DMS53 (cell line): ENCODE results near the gene MIPEP.
"Not testable (repeated sequence)": the region's sequence is repeated elsewhere in the genome, so short reads cannot be mapped to it uniquely, and the experiment has no call there.

Source experiments
- DNase-seq: peaks from one replicate; lab custom pipeline; 2025; lab: John Stamatoyannopoulos, UW

The MIPEP gene

GRCh38 chr13:23889615-23890607, 711 bp upstream of the MIPEP start:
- peak; percentile 60 for DNase-seq

GRCh38 chr13:23884361-23884760, 4.8 kb downstream of the MIPEP start:
- not testable (repeated sequence) for DNase-seq

GRCh38 chr13:23883255-23883654, 5.9 kb downstream of the MIPEP start:
- DNase-seq, result no peak

- DNase-seq, result not testable (repeated sequence)
Measured at GRCh38 chr13:23881402-23881800, 7.8 kb downstream of the MIPEP start.

GRCh38 chr13:23880493-23881401, 8.5 kb downstream of the MIPEP start:
- DNase-seq, result not testable (repeated sequence)

GRCh38 chr13:23877286-23877685, 11.9 kb downstream of the MIPEP start:
- no peak for DNase-seq

- peak; percentile 66 for DNase-seq
Measured at GRCh38 chr13:23876265-23876664, 12.9 kb downstream of the MIPEP start.

GRCh38 chr13:23871616-23872220, 17.5 kb downstream of the MIPEP start:
- peak; percentile 71 for DNase-seq

GRCh38 chr13:23870356-23871140, 18.7 kb downstream of the MIPEP start:
- DNase-seq, result no peak

- DNase-seq, result no peak
Measured at GRCh38 chr13:23868521-23868920, 20.7 kb downstream of the MIPEP start.

- peak; percentile 46 for DNase-seq
Measured at GRCh38 chr13:23867027-23867491, 22.1 kb downstream of the MIPEP start.

- DNase-seq, result no peak
Measured at GRCh38 chr13:23866420-23867026, 22.7 kb downstream of the MIPEP start.

GRCh38 chr13:23865906-23866305, 23.3 kb downstream of the MIPEP start:
- no peak for DNase-seq

GRCh38 chr13:23865026-23865425, 24.2 kb downstream of the MIPEP start:
- DNase-seq, result no peak

- DNase-seq, result no peak
Measured at GRCh38 chr13:23861310-23861709, 27.9 kb downstream of the MIPEP start.

- DNase-seq, result no peak
Measured at GRCh38 chr13:23859904-23860303, 29.3 kb downstream of the MIPEP start.

- DNase-seq, result peak; percentile 62
Measured at GRCh38 chr13:23859455-23859854, 29.7 kb downstream of the MIPEP start.

- no peak for DNase-seq
Measured at GRCh38 chr13:23858546-23858945, 30.7 kb downstream of the MIPEP start.

GRCh38 chr13:23856008-23856750, 33.0 kb downstream of the MIPEP start:
- DNase-seq, result no peak

- no peak for DNase-seq
Measured at GRCh38 chr13:23855360-23855759, 33.8 kb downstream of the MIPEP start.
